OCI-LY1 (cell line): Measurements from ENCODE around the gene RRAGD.

ENCODE experiments used
- CTCF ChIP-seq: fragments of 200-600 bp; sonication (generic), shearing (Covaris generic); IDR thresholded peaks from 2 replicates; pipeline ENCODE4 v1.5.1; 2017; ENCODE audit warnings: mild to moderate bottlenecking, antibody characterized with exemption, low read length, moderate library complexity, mixed read lengths
- EZH2 ChIP-seq: fragments of 200-600 bp; sonication (generic), shearing (Covaris generic); IDR thresholded peaks from 2 replicates; pipeline ENCODE4 v1.8.0; 2017; ENCODE audit warnings: borderline replicate concordance, mixed run types, mild to moderate bottlenecking, antibody characterized with exemption, low read length, moderate library complexity, mixed read lengths

GRCh38 chr6:89443658-89444057 is 31.6 kb upstream of the RRAGD start:
- TF ChIP-seq CTCF (no peak), EZH2 (no peak)
